HG02610 (cell line): ENCODE results near the gene DTNA.
"Not testable (repeated sequence)": the region's sequence is repeated elsewhere in the genome, so short reads cannot be mapped to it uniquely, and the experiment has no call there.

Experiments
- ATAC-seq: cut with Tn5 transposase; IDR thresholded peaks from one replicate; pipeline ENCODE4 v1.9.1; 2021; ENCODE audit warnings: mild to moderate bottlenecking, moderate library complexity; ENCODE audit not compliant: unreplicated experiment

Gene DTNA

GRCh38 chr18:34887881-34888580 lies 177.9 kb downstream of the DTNA start:
- ATAC-seq: no peak

GRCh38 chr18:34890486-34891085 lies 180.5 kb downstream of the DTNA start:
- ATAC-seq: no peak

- no peak for ATAC-seq
Observed at GRCh38 chr18:34892379-34892778, 182.3 kb downstream of the DTNA start.

- no peak for ATAC-seq
Observed at GRCh38 chr18:34893239-34893638, 183.1 kb downstream of the DTNA start.

GRCh38 chr18:34901299-34901698 lies 191.2 kb downstream of the DTNA start:
- no peak for ATAC-seq

GRCh38 chr18:34904994-34905393 lies 194.9 kb downstream of the DTNA start:
- no peak for ATAC-seq

GRCh38 chr18:34906985-34907384 lies 196.9 kb downstream of the DTNA start:
- not testable (repeated sequence) for ATAC-seq

- ATAC-seq: no peak
Observed at GRCh38 chr18:34909637-34910364, 199.7 kb downstream of the DTNA start.

GRCh38 chr18:34911081-34911480 lies 201.0 kb downstream of the DTNA start:
- no peak for ATAC-seq

- no peak for ATAC-seq
Observed at GRCh38 chr18:34911661-34912384, 201.7 kb downstream of the DTNA start.

- no peak for ATAC-seq
Observed at GRCh38 chr18:34913837-34914661, 204.0 kb downstream of the DTNA start.

GRCh38 chr18:34915046-34915445 lies 204.9 kb downstream of the DTNA start:
- ATAC-seq: no peak

- ATAC-seq: not testable (repeated sequence)
Observed at GRCh38 chr18:34916539-34916938, 206.4 kb downstream of the DTNA start.

GRCh38 chr18:34918856-34919255 lies 208.8 kb downstream of the DTNA start:
- no peak for ATAC-seq

GRCh38 chr18:34921226-34921625 lies 211.1 kb downstream of the DTNA start:
- no peak for ATAC-seq

- no peak for ATAC-seq
Observed at GRCh38 chr18:34921811-34922385, 211.8 kb downstream of the DTNA start.

- ATAC-seq: not testable (repeated sequence)
Observed at GRCh38 chr18:34922594-34922993, 212.5 kb downstream of the DTNA start.

- no peak for ATAC-seq
Observed at GRCh38 chr18:34923911-34924310, 213.8 kb downstream of the DTNA start.

GRCh38 chr18:34926683-34927082 lies 216.6 kb downstream of the DTNA start:
- no peak for ATAC-seq

- no peak for ATAC-seq
Observed at GRCh38 chr18:34928088-34928753, 218.1 kb downstream of the DTNA start.
